Neural cell (in vitro differentiated cells): ENCODE measurements around the gene TRIO. TPM values are rescaled to one million over a fixed set of nuclear protein-coding genes. Genes with fewer than 3 reads are reported as not detected.
"Not testable (repeated sequence)": the region's sequence is repeated elsewhere in the genome, so short reads cannot be mapped to it uniquely, and the experiment has no call there.

Experiments
- H2AFZ ChIP-seq: fragments of 200-600, 300-800 bp; sonication (generic), shearing (Covaris generic); 2 replicates; pipeline ENCODE4 v1.6.0; 2014; ENCODE audit warnings: low read depth, mild to moderate bottlenecking, antibody characterized with exemption, low read length, moderate library complexity
- H3F3A ChIP-seq: fragments of 200-600 bp; shearing (Covaris generic); 2 replicates; pipeline ENCODE4 v1.6.1; 2016; ENCODE audit warnings: mild to moderate bottlenecking, moderate library complexity, mixed read lengths, antibody characterized with exemption, low read length; ENCODE audit not compliant: insufficient read depth, poor library complexity, severe bottlenecking
- H3K27ac ChIP-seq: fragments of 200-600, 300-800 bp; sonication (generic), shearing (Covaris generic); 2 replicates; pipeline ENCODE4 v1.5.1; 2014; ENCODE audit warnings: mild to moderate bottlenecking, low read length, moderate library complexity
- H3K27me3 ChIP-seq: fragments of 300-800, 200-600 bp; sonication (generic), shearing (Covaris generic); 2 replicates; pipeline ENCODE4 v1.6.0; 2014; ENCODE audit warnings: mild to moderate bottlenecking, low read depth, low read length, moderate library complexity; ENCODE audit not compliant: insufficient read depth
- H3K36me3 ChIP-seq: fragments of 300-800, 200-600 bp; sonication (generic), shearing (Covaris generic); 2 replicates; pipeline ENCODE4 v1.5.1; 2014; ENCODE audit warnings: mild to moderate bottlenecking, antibody characterized with exemption, low read length, moderate library complexity; ENCODE audit not compliant: insufficient read depth
- H3K4me2 ChIP-seq: fragments of 300-800, 200-600 bp; sonication (generic), shearing (Covaris generic); 2 replicates; pipeline ENCODE4 v1.6.0; 2014; ENCODE audit warnings: mild to moderate bottlenecking, low read length
- H3K4me3 ChIP-seq: fragments of 300-800, 200-600 bp; sonication (generic), shearing (Covaris generic); 2 replicates; pipeline ENCODE4 v1.5.1; 2014; ENCODE audit warnings: mild to moderate bottlenecking, low read length, moderate library complexity
- H3K79me2 ChIP-seq: fragments of 200-600 bp; shearing (Covaris generic); replicated peaks from 2 replicates; pipeline ENCODE4 v1.6.0; 2014; ENCODE audit warnings: mild to moderate bottlenecking, low read length, moderate library complexity; ENCODE audit not compliant: insufficient read depth
- H3K9ac ChIP-seq: fragments of 300-800, 200-600 bp; sonication (generic), shearing (Covaris generic); 2 replicates; pipeline ENCODE4 v1.6.1; 2016; ENCODE audit warnings: mild to moderate bottlenecking, low read length, mixed read lengths
- H3K9me2 ChIP-seq: fragments of 200-600 bp; shearing (Covaris generic); 2 replicates; pipeline ENCODE4 v1.6.1; 2016; ENCODE audit warnings: mild to moderate bottlenecking, low read length, mixed read lengths; ENCODE audit not compliant: insufficient read depth
- H3K9me3 ChIP-seq: fragments of 200-600, 300-800 bp; sonication (generic), shearing (Covaris generic); 2 replicates; pipeline ENCODE4 v1.6.1; 2016; ENCODE audit warnings: mild to moderate bottlenecking, mixed run types, low read length, moderate library complexity, mixed read lengths
- H4K20me1 ChIP-seq: fragments of 200-600 bp; shearing (Covaris generic); 2 replicates; pipeline ENCODE4 v1.6.1; 2016; ENCODE audit warnings: mild to moderate bottlenecking, mixed run types; ENCODE audit not compliant: insufficient read depth
- CTCF ChIP-seq: fragments of 450-650 bp; IDR thresholded peaks from 2 replicates; pipeline ENCODE4 v1.5.1; 2014; ENCODE audit warnings: antibody characterized with exemption, mild to moderate bottlenecking, moderate library complexity; ENCODE audit not compliant: poor library complexity, severe bottlenecking
- EP300 ChIP-seq: fragments of 450-650 bp; conservative IDR thresholded peaks from 2 replicates; pipeline ENCODE4 v1.6.1; 2014; ENCODE audit warnings: antibody characterized with exemption, mild to moderate bottlenecking, moderate library complexity; ENCODE audit not compliant: poor library complexity, severe bottlenecking
- EZH2 ChIP-seq: fragments of 200-600, 300-800 bp; shearing (Covaris generic), sonication (generic); IDR thresholded peaks from 2 replicates; pipeline ENCODE4 v1.6.1; 2014; ENCODE audit warnings: antibody characterized with exemption, low read length, borderline replicate concordance, mild to moderate bottlenecking; ENCODE audit not compliant: insufficient read depth, poor library complexity, severe bottlenecking
- MXI1 ChIP-seq: fragments of 450-650 bp; conservative IDR thresholded peaks from 2 replicates; pipeline ENCODE4 v1.6.1; 2014; ENCODE audit warnings: antibody characterized with exemption, mild to moderate bottlenecking; ENCODE audit not compliant: poor library complexity, severe bottlenecking
- POLR2AphosphoS5 ChIP-seq: IDR thresholded peaks from 2 replicates; pipeline ENCODE4 v1.6.1; 2012
- RAD21 ChIP-seq: fragments of 450-650 bp; conservative IDR thresholded peaks from 2 replicates; pipeline ENCODE4 v1.6.1; 2014; ENCODE audit warnings: antibody characterized with exemption, mild to moderate bottlenecking, moderate library complexity
- REST ChIP-seq: IDR thresholded peaks from 2 replicates; pipeline ENCODE4 v1.6.1; 2012; ENCODE audit warnings: borderline replicate concordance
- SMC3 ChIP-seq: fragments of 450-650 bp; conservative IDR thresholded peaks from 2 replicates; pipeline ENCODE4 v1.6.1; 2014; ENCODE audit warnings: antibody characterized with exemption, mild to moderate bottlenecking, moderate library complexity; ENCODE audit not compliant: poor library complexity
- TAF1 ChIP-seq: IDR thresholded peaks from 2 replicates; pipeline ENCODE4 v1.6.1; 2012; ENCODE audit warnings: low read depth
- polyA plus RNA-seq: library from polyadenylated mRNA; depleted of rRNA; stranded (reverse); fragments of >200 nt; gene quantifications from 2 replicates; pipeline ENCODE4 v1.2.3, GENCODE V29; 2014

TRIO gene
- polyA plus RNA-seq, 1 donor from 2014 or later = 168 TPM

GRCh38 chr5:14432931-14433589, 289.9 kb downstream of the TRIO start:
- Histone ChIP-seq H3K27ac (no peak overlapping the region), H3F3A (no peaks in the 10 kb centered on the region), H3K79me2 (no peaks in the 10 kb centered on the region), H3K4me2 (no peak overlapping the region), H3K9me2 (no peaks in the 10 kb centered on the region), H3K4me3 (no peak overlapping the region), H3K27me3 (no peaks in the 10 kb centered on the region), H3K9ac (no peak overlapping the region), H3K9me3 (no peaks in the 10 kb centered on the region), H4K20me1 (no peaks in the 10 kb centered on the region), H2AFZ (no peak overlapping the region), H3K36me3 (no peaks in the 10 kb centered on the region)
- TF ChIP-seq SMC3 (no peak), EZH2 (no peak), TAF1 (no peak), REST (no peak), RAD21 (no peak), EP300 (no peak), MXI1 (no peak), CTCF (no peak), POLR2AphosphoS5 (no peak)

- no peaks in the 10 kb centered on the region for H4K20me1 ChIP-seq
- no peak overlapping the region for H3K27ac ChIP-seq
- H3K27me3 ChIP-seq = no peaks in the 10 kb centered on the region
- TF ChIP-seq TAF1 = no peak
- no peak for TF ChIP-seq EP300
- TF ChIP-seq CTCF = no peak
- TF ChIP-seq REST = no peak
- TF ChIP-seq POLR2AphosphoS5 = no peak
- no peak for TF ChIP-seq SMC3
- no peak for TF ChIP-seq MXI1
- no peak for TF ChIP-seq EZH2
- no peak for TF ChIP-seq RAD21
- H3K79me2 ChIP-seq = no peaks in the 10 kb centered on the region
- no peaks in the 10 kb centered on the region for H3K36me3 ChIP-seq
- no peak overlapping the region for H2AFZ ChIP-seq
- no peaks in the 10 kb centered on the region for H3F3A ChIP-seq
- H3K4me2 ChIP-seq = no peak overlapping the region
- no peaks in the 10 kb centered on the region for H3K9me3 ChIP-seq
- no peak overlapping the region for H3K4me3 ChIP-seq
- H3K9ac ChIP-seq = no peak overlapping the region
- H3K9me2 ChIP-seq = no peaks in the 10 kb centered on the region
These were observed 292.3 kb downstream of the TRIO start for GRCh38 chr5:14435481-14435880.

- H3K4me2 ChIP-seq, H3K9me3 ChIP-seq, H3K79me2 ChIP-seq, H3K27me3 ChIP-seq, H4K20me1 ChIP-seq, H3K27ac ChIP-seq, H3K36me3 ChIP-seq, H3K4me3 ChIP-seq, H3F3A ChIP-seq, H2AFZ ChIP-seq, H3K9me2 ChIP-seq, H3K9ac ChIP-seq: not testable (repeated sequence)
These were observed 293.0 kb downstream of the TRIO start for GRCh38 chr5:14436122-14436521.
